ENCODE measurements around the gene PXDN.
A peak's percentile ranks its signal among the peaks of the same experiment; 100 is the strongest.
"Not testable (repeated sequence)": the region's sequence is repeated elsewhere in the genome, so short reads cannot be mapped to it uniquely, and the experiment has no call there.

Gene PXDN

GRCh38 chr2:1680222-1681016, 63.9 kb downstream of the PXDN start:
- no peak for DNase-seq

GRCh38 chr2:1679488-1680039, 64.8 kb downstream of the PXDN start:
- not testable (repeated sequence) for DNase-seq

DNA sequence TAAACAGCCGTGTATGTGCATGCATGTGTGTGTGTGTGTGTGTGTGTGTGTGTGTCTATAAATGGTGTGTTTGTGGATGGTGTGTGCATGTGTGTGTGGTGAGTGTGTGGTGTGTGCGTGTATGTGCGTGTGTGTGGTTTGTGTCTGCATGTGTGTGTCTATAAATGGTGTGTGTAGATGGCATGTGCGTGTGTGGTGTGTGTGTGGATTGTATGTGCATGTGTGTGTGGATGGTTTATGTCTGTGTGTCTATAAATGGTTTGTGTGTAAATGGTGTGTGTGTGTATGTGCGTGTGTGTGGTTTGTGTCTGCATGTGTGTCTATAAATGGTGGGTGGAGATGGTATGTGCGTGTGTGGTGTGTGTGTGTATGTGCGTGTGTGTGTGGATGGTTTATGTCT, 65.2 kb downstream of the PXDN start:
- not testable (repeated sequence) for DNase-seq

- no peak for DNase-seq
Measured at GRCh38 chr2:1678609-1679008, 65.7 kb downstream of the PXDN start.

DNA sequence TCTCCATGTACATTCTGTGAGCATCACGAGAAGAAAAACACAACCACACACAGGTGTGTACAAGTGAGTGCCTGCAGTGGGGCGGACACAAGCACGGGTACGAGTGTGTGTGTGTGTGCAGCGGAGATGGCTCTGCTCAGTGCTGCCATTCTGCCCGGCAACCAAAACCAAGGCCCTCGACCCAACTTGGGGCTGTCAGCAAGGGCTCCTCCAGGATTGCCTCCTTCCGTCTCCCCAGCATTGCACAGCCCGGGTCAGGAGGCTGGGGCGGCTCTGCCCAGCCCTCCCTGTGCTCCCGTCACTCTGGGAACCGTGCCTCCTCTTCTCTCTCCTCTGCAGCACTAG, 66.5 kb downstream of the PXDN start:
- no peak for DNase-seq

DNA sequence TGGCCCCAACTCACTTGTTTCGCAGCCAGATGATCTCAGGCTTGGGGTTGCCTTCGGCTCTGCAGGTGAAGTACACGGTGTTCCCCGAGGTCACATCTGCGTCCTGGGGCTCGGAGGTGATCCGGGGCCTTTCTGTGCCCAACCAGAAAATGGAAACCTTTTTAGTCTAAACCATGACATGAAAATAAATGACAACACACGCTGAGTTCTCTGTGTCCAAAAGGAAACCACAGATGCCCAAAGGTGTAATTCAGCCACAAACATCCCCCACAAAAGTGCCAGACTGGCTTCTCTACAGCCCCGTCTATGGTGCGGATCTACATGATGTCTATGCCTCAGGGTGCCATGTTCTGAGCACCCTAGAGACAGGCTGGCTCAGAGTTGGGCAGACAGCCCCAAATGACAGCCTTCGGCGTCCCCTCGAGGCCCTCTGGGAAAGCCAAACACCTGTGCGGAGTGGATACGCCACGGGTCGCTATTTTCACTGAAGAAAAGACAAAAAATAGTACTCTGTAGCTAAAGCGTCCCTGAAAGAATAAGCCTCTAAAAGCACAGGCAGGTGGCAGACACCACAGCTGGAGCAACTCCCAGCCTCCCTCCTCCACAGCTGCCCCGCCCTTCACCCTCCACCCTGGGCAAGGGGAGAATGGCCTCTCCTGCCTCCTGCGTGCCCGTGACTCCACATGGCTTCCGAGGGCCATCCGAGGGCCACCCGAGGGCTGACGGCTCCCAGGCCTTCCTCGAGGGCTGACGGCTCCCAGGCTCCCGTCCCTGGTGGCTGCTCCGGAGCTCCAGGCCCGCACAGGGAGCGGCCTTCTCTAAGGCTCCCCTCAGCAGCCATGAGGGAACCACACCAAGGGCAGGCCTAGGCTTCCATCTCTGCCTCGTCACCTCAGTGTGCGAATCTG, 67.1 kb downstream of the PXDN start:
- DNase-seq, result no peak

- DNase-seq, result no peak
Measured at GRCh38 chr2:1676091-1676912, 68.0 kb downstream of the PXDN start.

GRCh38 chr2:1675633-1676032, 68.7 kb downstream of the PXDN start:
- DNase-seq, result peak; percentile 31

DNA sequence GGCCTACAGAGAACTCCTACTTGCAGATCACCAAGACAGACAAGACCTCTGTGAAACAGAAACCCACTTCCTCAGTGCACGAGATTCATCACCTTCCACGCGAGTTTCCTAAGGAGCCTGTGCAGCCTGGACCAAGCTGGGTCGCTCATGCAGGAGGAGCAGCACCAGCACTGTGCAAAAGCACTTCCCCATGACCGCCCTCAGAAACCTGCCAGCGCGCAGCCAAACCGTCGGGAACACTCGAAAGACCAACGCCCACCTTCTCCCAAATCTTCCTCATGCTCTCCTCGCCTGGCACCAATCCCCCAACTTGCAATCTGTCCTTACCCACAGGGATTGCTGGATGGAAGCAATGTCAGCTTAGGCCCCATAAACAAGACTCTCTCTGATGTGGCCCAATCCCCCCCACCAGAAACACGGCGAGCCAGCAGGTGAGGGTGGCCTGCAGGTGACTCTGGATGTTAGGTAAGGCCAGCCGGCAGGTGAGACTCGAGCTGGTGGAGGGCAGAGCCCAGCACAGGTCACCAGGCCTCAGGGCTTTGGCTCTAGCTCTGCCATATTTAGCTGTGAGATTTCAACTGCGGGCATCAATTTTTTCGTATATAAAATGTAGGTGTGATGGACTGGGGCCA, 69.4 kb downstream of the PXDN start:
- no peak for DNase-seq

DNA sequence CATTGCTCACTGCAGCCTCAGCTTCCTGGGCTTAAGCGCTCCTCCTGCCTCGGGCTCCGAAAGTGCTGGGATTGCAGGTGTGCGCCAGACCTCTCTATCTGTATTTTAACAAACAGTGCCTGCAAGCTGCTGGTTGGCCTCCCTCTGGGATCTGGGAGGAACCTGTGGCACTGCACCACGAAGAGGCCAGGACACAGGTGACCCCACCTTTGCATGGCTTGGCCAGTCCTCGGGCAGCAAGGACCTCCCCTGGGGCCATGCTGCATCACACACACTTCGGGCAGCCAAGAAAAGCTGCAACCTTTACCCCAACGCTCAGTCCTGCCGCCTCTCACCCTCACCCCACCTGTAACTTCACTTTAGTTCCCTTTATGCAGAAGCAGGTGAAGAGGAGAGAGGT, 70.0 kb downstream of the PXDN start:
- no peak for DNase-seq

DNA sequence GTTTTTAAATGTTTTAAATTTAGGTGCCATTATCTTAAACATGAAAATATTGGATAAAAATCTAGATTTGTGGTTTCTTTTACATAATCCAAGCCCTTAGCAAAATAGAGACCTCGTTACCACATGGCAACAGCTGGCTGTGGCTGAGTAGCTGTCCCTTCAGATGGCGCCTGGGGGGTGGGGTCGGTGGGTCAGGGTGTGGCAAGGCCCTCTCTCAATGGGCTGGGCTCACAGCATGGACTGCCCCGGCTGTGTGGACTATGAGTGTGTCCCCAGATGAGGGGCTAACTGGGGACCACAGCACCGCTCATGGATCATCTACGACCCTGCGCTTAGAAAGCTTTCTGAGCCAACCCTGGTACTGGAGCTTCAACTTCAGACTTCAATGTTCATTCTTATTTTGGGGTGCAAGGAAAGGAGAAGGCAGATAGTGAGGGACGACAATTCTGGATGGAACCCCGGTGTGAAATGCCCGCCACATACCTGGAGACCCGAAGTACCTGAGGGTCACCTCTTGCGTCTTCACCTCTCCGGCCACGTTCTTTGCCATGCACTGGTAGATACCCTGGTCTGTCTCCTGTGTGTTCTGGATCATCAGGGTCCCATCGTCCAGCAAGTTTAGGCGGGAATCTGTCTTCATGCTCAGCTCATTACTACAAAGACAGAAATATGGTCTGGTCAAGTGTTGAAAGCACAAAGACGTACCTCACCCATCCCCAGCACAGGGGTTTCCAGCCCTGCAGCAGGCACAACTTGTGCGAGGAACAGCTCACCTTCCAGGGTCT, 71.0 kb downstream of the PXDN start:
- DNase-seq, result no peak

GRCh38 chr2:1672738-1673137, 71.6 kb downstream of the PXDN start:
- DNase-seq, result no peak

GRCh38 chr2:1671916-1672315, 72.4 kb downstream of the PXDN start:
- no peak for DNase-seq

DNA sequence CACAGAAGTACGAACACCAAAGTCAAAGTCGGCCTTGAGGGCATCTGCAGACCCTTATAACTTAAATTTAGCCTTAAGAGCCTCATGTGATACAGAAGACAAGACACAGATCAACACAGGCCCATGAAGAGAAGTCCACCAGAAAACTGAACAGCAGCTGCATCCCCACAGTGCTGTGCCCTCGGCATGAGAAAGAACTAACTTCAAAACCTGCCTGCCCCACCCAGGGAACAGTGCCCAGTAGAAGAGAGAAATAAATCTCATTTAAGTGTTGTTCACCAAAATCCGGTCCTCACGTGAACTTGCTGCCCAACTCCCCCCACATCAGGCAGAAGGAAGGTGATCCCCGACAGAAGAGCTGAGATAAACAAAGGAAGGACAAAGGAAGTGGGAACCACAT, 73.7 kb downstream of the PXDN start:
- no peak for DNase-seq

DNA sequence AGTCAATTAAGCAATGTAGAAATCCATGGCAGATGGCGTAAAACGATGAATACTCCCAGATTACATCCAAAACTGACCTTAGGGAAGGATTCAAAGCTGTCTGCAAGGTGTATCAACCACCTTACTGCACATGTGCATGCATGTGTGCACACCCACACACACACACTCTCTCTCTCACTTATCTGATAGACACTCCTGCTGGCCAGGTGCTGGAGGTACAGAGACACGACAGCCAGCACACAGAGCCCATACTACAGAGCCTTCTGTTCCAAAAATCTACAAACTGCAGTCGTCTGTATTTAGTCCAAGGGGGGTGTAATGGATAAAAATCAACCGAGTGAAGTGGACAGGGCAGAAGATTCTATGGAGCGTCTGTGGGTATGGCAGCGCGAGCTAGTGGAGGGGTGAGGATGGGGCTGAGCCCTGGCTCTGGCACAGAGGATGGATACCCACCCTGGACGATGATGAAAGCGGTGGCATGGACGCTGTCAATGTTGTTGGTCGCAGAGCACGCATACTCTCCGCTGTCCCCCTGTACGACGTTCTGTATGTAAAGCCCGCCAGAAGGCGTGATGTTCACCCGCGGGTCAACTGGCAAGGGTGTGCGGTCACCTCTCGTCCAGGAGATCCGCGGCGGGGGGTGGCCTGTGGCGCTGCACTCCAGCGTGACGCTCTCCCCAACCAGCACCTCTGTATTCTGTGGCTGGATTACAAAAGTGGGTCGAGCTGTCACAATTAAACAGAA, 78.4 kb downstream of the PXDN start:
- no peak for DNase-seq

DNA sequence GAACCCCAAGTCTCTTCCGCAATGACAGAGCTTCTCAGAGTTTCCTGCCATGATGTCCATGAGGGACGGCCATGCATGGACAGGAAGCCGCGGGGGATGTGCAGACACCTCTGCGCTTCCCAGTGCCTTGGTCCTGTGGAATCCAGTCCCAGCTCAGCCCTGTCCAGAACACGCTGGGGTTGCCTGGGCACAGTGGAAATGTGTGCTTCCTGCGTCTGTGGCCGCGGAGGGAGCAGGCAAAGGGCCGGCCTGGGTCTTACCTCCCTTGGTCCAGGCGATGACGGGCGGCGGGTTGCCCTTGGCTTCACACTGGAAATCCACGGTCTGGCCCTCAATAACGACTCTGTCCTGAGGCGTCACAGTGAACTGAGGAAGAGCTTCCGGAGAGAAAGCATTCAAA, 79.6 kb downstream of the PXDN start:
- no peak for DNase-seq

DNA sequence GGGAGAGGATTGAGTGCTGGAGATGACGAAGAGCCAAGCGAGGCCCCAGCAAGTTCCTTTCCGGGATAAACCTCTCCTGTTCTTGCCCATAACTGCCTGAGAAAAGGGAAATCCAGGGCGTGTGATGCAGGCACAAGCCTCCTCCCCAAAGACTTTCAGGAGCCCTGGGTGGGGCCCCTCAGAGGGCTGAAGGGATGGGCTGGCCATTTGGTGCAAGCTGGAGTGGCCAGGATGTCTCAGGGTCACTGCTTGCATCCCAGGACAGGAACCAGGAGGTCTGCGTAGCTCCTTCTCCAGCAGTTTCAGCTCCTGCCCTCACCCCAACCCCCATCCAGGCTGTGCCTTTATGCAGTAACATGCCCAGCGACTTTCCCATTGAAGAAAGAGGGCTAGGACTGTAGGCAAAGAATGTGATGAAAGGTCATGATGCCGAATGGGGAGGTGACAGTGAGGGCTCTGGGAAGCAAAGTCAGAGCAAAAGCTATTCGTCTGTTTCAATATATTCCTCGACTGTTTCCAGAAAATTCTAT, 80.2 kb downstream of the PXDN start:
- no peak for DNase-seq

GRCh38 chr2:1663621-1664020, 80.7 kb downstream of the PXDN start:
- DNase-seq, result no peak

GRCh38 chr2:1662606-1663180, 81.6 kb downstream of the PXDN start:
- DNase-seq, result no peak

DNA sequence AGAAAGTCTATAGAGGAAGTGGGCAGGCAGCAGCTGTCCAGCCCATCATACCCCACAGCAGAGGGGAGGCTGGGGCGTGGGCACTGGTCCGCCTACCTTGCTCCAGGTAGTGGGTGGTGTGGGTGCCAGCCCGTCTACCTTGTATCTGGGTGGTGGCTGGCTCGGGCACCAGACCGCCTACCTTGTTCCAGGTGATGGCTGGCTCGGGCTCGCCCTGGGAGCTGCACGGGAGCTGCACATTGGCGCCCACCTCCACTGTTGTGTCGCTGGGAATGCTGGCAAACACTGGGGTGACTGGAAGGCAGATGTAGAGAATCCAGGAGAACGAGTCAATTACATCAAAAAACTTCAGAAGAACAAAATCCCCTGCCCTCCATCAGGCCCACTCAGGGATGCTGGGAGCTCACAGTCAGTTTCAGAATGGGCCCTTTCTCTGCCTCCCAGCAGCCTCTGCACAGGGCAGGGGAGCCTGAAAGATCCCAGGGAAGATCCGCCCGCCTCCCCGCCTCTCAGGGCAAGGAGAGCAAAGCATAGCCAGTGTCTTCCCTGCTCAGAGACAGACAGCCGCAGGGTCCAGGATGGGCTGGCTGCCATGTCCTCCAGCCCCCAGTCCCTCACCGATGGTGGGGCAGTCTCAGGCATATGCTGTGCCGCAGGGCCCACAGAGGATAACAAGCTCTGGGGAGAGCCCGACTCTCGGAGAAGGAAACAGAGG, 82.3 kb downstream of the PXDN start:
- no peak for DNase-seq
